ENCODE measurements around the gene KCNQ1.

Gene KCNQ1

DNA sequence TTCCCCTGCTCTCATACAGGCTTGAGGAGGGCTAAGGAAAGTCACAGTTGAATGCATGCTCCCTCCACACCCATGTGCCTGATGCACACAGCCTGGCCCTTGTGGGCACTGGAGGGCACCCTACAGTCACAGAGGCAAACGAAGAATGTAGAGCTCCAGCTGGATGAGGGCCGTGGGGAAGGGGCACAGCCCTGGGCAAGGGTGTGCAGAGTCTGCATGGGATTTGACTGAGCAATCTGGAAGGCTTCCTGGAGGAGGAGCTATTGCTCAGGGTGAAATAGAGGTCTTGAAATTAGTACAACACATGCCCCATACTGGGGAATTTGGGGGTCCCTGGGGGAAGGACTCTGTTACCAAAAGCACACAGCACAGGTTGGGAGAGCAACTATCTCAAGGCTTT is 64.0 kb downstream of the KCNQ1 start:
- no peak for DNase-seq (ENCODE audit: low read depth in 3 of 3)

- DNase-seq (ENCODE audit: low read depth in 3 of 3): no peak
Observed at GRCh38 chr11:2509481-2510001, 64.7 kb downstream of the KCNQ1 start.

GRCh38 chr11:2510626-2511402 is 66.0 kb downstream of the KCNQ1 start:
- DNase-seq (ENCODE audit: low read depth in 3 of 3): no peak

GRCh38 chr11:2511421-2512369 is 66.9 kb downstream of the KCNQ1 start:
- DNase-seq (ENCODE audit: low read depth in 3 of 3): no peak

GRCh38 chr11:2512431-2513407 is 67.9 kb downstream of the KCNQ1 start:
- DNase-seq (ENCODE audit: low read depth in 3 of 3): no peak

- DNase-seq (ENCODE audit: low read depth in 3 of 3): no peak
Observed at GRCh38 chr11:2513441-2513840, 68.6 kb downstream of the KCNQ1 start.

DNA sequence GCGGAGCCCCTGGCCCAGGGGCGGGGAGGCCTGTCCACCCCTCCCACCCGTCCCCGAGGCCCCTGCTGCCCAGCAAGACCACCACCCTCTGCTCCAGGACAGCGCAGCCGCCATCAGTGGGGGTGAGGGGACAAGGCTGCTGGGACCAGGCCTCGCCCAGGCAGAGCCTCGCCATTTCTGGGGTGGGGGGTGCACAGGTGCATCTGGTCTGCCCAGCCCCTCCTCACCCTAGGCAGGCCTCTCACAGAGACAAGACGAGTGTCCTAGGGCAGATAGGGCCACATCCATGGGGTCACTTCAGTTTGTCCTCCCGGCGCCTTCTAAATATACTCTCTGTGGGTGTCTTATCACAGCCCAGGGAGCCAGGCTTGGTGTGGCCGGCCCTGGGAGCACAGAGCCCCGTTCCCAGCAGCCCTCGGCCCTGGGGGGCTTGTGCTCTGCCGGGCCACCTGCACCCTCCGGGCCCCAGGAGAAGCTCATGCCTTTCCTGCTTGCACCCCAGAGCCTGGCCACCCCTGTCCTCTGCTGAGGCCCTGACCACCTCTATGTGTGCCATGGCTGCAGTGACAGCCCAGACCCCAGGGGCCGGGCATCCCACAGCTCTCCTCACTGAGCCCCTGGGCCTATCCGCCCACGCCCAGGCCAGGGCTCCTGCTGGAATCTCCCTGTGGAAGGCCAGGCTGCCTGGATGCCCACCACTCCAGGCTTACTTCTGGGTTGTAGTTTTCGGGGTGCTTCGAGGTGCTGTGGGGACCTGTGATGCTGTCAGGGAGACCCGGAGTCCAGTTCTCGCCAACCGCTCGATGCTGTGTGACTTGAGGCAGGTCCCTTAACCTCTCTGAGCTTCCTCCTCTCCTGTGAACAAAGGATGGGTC is 70.8 kb downstream of the KCNQ1 start:
- DNase-seq (ENCODE audit: low read depth in 3 of 3): no peak

DNA sequence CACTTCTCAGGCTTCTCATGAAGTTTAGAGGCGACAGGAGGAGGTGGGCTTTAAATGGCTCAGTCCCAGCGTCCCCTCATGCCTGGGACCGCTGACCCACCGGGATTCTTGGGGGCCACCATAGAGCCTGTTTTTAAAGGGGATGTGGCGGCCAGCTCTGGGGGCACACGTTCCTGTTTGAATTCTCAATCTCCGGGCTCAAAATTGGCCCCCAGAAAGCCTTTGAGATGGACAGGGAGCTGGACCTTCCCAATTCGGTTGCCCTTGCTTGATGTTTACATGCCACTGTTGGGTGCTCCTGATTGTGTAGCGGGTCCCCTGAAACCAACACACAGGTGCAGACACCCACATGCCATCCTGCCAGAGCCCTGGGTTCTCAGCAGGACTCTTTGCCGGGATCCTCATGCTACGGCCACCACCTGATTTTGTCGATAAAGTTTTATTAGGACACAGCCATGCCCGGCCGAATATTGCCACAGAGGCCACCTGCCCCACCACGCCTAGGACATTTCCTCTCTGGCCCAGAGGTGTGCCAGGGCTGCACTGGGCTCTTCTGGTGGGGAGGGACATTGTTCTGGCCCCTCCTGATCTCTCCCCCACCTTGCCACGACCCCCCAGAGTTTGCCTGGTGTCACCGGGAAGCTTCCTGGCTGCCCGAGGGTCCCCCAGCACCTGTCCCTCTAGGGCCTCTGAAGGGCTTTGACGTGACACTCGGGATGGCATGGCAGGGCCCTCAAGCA is 71.6 kb downstream of the KCNQ1 start:
- DNase-seq (ENCODE audit: low read depth in 3 of 3): no peak

GRCh38 chr11:2517016-2517385 is 72.2 kb downstream of the KCNQ1 start:
- no peak for DNase-seq (ENCODE audit: low read depth in 3 of 3)

DNA sequence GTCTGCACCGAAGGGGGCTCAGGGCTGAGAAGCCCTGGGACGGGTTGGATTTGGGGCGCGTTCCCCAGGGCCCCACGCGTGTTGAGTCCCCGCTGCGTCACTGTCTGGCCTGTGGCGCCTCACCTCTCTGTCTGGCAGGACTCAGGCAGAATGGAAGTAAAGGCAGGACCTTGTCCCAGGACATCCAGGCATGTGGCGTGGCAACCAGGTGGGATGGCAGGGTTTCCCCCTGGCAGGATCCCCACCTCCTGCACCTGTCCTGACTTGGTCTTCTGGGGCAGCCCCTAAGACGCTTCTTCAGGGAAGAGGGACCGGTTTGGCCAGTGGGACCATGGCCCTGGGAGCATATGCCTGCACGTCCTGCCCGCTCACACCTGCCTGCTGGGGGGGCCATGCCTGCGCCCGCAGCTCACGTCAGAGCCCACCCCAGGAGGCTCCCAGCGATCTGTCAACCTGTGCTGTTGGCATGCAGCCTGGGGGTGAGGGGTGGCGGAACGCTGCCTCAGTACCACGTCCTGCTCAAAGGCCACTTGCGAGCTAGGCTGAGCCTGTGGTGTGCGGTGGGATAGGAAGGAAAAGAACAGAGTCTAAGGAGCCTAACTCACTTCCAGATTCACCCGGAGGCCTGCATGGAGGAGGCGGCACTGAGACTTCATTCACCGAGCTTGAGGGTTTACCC is 72.7 kb downstream of the KCNQ1 start:
- no peak for DNase-seq (ENCODE audit: low read depth in 3 of 3)

GRCh38 chr11:2518111-2518982 is 73.5 kb downstream of the KCNQ1 start:
- no peak for DNase-seq (ENCODE audit: low read depth in 3 of 3)

DNA sequence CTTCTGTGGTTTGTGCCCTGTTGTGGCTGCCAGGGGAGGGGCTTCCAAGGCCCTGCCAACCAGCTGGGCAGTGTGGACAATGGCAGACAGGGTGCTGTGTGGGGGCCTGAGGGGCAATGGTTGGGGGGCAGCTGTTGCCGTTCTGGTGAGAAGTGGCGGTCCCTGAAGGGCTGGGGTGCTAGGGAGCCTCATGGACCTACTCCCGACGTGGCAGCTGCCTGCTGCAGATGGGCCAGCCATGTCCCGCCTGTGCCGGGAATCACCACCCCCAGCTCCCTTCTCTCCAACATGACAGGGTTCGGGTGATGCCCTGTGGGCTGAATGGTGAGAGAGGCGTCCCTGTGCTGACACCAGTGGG is 74.2 kb downstream of the KCNQ1 start:
- DNase-seq (ENCODE audit: low read depth in 3 of 3): no peak

- DNase-seq (ENCODE audit: low read depth in 3 of 3): no peak
Observed at GRCh38 chr11:2519517-2519861, 74.7 kb downstream of the KCNQ1 start.

DNA sequence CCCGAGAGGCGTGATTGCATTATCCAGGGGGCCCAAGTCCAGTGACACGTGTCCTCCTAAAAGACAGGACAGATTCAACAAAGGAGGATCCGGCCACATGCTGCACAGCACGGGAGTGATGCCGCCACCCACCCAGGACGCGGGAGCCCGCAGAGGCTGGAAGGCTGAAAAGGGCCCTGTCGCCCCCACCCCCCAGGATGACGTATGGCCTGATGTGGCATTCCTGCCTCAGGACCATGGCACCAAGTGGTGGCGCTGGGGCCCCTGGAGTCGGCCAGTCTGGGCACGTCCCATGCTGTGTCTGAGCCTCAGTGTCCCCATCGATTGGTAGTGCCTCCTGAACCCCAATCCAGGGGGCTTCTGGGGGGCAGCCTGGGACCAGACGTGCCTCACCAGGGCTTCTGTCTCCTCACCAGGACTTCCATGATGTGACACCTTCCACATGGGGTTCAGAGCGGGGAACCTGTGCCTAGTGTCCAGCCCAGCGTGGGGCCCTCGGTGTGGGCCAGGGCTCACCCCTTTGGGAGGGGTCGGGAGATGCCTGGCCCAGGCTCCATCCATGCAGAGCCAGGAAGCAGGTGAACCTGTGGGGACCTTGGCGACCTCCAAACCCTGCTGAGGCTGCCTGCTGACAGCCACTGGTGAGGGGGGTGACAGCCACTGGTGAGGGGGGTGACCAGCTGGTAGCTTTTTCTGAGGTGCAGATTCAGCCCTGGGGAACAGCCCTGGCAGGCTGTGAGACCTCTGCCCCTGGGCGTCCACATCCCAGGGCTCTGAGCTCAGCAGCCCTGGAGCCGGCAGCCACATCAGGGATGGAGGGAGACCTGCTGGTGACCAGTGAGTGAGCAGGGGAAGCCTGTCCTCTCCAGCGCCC is 75.3 kb downstream of the KCNQ1 start:
- no peak for DNase-seq (ENCODE audit: low read depth in 3 of 3)

DNA sequence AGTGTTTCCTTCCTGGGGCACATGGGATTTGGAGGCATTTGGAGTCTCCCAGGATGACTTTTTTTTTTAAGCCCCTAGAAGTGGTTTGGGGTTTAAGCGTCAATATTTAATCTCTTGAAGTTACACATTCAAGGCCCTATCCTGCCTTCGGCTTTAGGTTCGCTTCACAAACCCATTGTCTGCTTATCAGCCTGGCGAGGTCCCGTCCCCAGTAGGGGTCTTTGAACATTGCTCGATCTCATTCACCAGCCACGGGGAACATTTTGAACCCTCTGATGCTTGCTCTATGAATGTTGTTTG is 75.9 kb downstream of the KCNQ1 start:
- no peak for DNase-seq (ENCODE audit: low read depth in 3 of 3)

GRCh38 chr11:2521081-2521732 is 76.4 kb downstream of the KCNQ1 start:
- no peak for DNase-seq (ENCODE audit: low read depth in 3 of 3)
